Measurements from ENCODE around the gene USF2. TPM values are rescaled to one million over a fixed set of nuclear protein-coding genes. Genes with fewer than 3 reads are reported as not detected.

The USF2 gene
- total and polyA plus RNA-seq, 2 of the 4 experiments (the other 2 are of a cell fraction): 21.3 to 65.6 TPM

DNA sequence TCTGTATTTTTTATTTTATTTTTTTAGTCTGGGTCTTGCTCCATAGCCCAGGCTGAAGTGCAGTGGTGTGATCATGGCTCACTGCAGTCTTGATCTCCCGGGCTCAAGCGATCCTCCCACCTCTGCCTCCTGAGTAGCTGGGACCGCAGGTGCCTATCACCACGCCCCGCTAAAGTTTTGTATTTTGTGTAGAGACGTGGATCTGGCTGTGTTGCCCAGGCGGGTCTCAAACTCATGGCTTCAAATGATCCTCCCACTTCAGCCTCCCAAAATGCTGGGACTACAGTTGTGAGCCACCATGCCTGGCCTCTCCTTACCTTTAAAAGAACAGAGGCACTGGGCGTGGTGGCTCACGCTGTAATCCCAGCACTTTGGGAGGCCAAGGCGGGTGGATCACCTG is 19.0 kb downstream of the USF2 start:
- Histone ChIP-seq H2AK5ac (ENCODE audit: low read depth, low read length) (no peak overlapping the region), H2BK5ac (ENCODE audit: low read depth, low read length, poor library complexity, severe bottlenecking) (no peak overlapping the region), H2AK9ac (replicated peaks; ENCODE audit: low read depth, low read length, poor library complexity) (no peak overlapping the region), H3K27ac (ENCODE audit: insufficient read depth, low read length) (no peak overlapping the region), H2BK20ac (ENCODE audit: low read depth, low read length) (no peak overlapping the region), H3K36me3 (ENCODE audit: control insufficient read depth, insufficient read depth, low read length) (no peaks in the 10 kb centered on the region), H4K20me1 (ENCODE audit: insufficient read depth, low read length) (no peaks in the 10 kb centered on the region), H4K5ac (ENCODE audit: low read depth, low read length) (no peak overlapping the region), H2BK120ac (ENCODE audit: low read depth, low read length) (no peak overlapping the region), H3K56ac (ENCODE audit: extremely low read depth, insufficient read depth, low read length) (no peak overlapping the region), H3K4me3 (ENCODE audit: insufficient read depth, low read depth, low read length) (no peak overlapping the region), H3K79me1 (ENCODE audit: low read depth in 1 of 2, low read length in 2 of 2) (no peaks in the 10 kb centered on the region), H3K14ac (replicated peaks; ENCODE audit: low read depth, low read length) (no peak overlapping the region), H3K9ac (ENCODE audit: low read depth, low read length) (no peak overlapping the region), H3K4ac (ENCODE audit: low read depth, low read length) (no peak overlapping the region), H2BK15ac (ENCODE audit: low read depth, low read length) (no peak overlapping the region), H3K4me1 (ENCODE audit: control insufficient read depth, insufficient read depth, low read length) (no peaks in the 10 kb centered on the region), H3K18ac (ENCODE audit: low read depth, low read length) (no peak overlapping the region), H3K9me1 (ENCODE audit: insufficient read depth, low read length) (no peaks in the 10 kb centered on the region), H2AFZ (replicated peaks; ENCODE audit: low read length, poor library complexity) (no peak overlapping the region), H3K9me3 (ENCODE audit: control insufficient read depth, insufficient read depth, low read length) (no peaks in the 10 kb centered on the region), H3K4me2 (ENCODE audit: low read depth, low read length) (no peak overlapping the region), H3K23ac (ENCODE audit: low read depth, low read length) (no peak overlapping the region), H4K91ac (ENCODE audit: insufficient read depth, low read depth, low read length) (no peak overlapping the region), H3K27me3 (ENCODE audit: control insufficient read depth, insufficient read depth, low read length) (peaks cover 23% of the 10 kb centered on the region), H4K8ac (ENCODE audit: low read depth in 2 of 2, low read length in 2 of 2) (no peak overlapping the region)
- intact Hi-C loops (cut with micrococcal nuclease): no loop called here
- TF ChIP-seq MAZ (IDR thresholded peaks at IDR 0.05; ENCODE audit: borderline replicate concordance, low read depth, low read length): no peak
- TF ChIP-seq RCOR1 (IDR thresholded peaks at IDR 0.05; ENCODE audit: insufficient replicate concordance, low read length): no peak
- no peak for TF ChIP-seq BHLHE40 (IDR thresholded peaks at IDR 0.05; ENCODE audit: low read depth, low read length)
- TF ChIP-seq CHD1 (IDR thresholded peaks at IDR 0.05; ENCODE audit: low read depth, low read length): no peak
- TF ChIP-seq RFX5 (IDR thresholded peaks at IDR 0.05; ENCODE audit: low read depth, low read length): no peak
- no peak for TF ChIP-seq RAD21 (IDR thresholded peaks at IDR 0.05; ENCODE audit: low read length)
- TF ChIP-seq, protein P1, sequence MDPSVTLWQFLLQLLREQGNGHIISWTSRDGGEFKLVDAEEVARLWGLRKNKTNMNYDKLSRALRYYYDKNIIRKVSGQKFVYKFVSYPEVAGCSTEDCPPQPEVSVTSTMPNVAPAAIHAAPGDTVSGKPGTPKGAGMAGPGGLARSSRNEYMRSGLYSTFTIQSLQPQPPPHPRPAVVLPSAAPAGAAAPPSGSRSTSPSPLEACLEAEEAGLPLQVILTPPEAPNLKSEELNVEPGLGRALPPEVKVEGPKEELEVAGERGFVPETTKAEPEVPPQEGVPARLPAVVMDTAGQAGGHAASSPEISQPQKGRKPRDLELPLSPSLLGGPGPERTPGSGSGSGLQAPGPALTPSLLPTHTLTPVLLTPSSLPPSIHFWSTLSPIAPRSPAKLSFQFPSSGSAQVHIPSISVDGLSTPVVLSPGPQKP (IDR thresholded peaks at IDR 0.05; ENCODE audit: borderline replicate concordance, low read depth, low read length): no peak
- TF ChIP-seq, protein P2, sequence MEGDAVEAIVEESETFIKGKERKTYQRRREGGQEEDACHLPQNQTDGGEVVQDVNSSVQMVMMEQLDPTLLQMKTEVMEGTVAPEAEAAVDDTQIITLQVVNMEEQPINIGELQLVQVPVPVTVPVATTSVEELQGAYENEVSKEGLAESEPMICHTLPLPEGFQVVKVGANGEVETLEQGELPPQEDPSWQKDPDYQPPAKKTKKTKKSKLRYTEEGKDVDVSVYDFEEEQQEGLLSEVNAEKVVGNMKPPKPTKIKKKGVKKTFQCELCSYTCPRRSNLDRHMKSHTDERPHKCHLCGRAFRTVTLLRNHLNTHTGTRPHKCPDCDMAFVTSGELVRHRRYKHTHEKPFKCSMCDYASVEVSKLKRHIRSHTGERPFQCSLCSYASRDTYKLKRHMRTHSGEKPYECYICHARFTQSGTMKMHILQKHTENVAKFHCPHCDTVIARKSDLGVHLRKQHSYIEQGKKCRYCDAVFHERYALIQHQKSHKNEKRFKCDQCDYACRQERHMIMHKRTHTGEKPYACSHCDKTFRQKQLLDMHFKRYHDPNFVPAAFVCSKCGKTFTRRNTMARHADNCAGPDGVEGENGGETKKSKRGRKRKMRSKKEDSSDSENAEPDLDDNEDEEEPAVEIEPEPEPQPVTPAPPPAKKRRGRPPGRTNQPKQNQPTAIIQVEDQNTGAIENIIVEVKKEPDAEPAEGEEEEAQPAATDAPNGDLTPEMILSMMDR (conservative IDR thresholded peaks at IDR 0.05; ENCODE audit: low read depth, low read length): no peak
- TF ChIP-seq MAFK (IDR thresholded peaks at IDR 0.05; ENCODE audit: low read depth, low read length): no peak
- no peak for TF ChIP-seq POLR2A (IDR thresholded peaks at IDR 0.05; ENCODE audit: low read depth, low read length)
- no peak for TF ChIP-seq FOS (IDR thresholded peaks at IDR 0.05; ENCODE audit: low read depth, low read length)
- no peak for TF ChIP-seq SMC3 (IDR thresholded peaks at IDR 0.05; ENCODE audit: low read depth, low read length)
- no peak for TF ChIP-seq MXI1 (IDR thresholded peaks at IDR 0.05; ENCODE audit: borderline replicate concordance, low read depth, low read length)
- TF ChIP-seq CEBPB (IDR thresholded peaks at IDR 0.05; ENCODE audit: low read depth, low read length): no peak
- TF ChIP-seq USF2 (IDR thresholded peaks at IDR 0.05; ENCODE audit: low read depth, low read length): no peak
- TF ChIP-seq NFE2L2 (IDR thresholded peaks at IDR 0.05; ENCODE audit: low read depth, low read length): no peak
- dilution Hi-C loops (cut with HindIII; ENCODE audit: low sequenced_read_pairs, unreplicated experiment): no loop called here
- POLR2A ChIA-PET (ENCODE audit: unreplicated experiment): interaction anchor here (0.6 kb wide), 1 partner anchor 207 kb away, joined by 3 read pairs; no protein-coding TSS in a partner anchor
- WGBS, 2 experiments (ENCODE audit: extremely low coverage in 2 of 2, insufficient read length in 1 of 2): no CpG with 5 or more reads among the region's 10 CpGs
- CTCF ChIA-PET: no interaction called here
- DNase-seq (no peak), ATAC-seq (ENCODE audit: low read depth) (no peak)
- BruUV-seq (replicated peaks): no TSS peak
- in situ Hi-C loops (cut with MboI; ENCODE audit: low sequenced_read_pairs): no loop called here

Measured in IMR-90 (cell line).